SJSA1 (cell line): ENCODE data around the gene LGALS16. TPM values are rescaled to one million over a fixed set of nuclear protein-coding genes. Genes with fewer than 3 reads are reported as not detected.

Experiments
- DNase-seq, 2 experiments: peaks; one replicate each; pipeline ENCODE4 v3.0.0-alpha.2; 2015 to 2020; ENCODE audit warnings: low spot score in 2 of 2, low read depth in 1 of 2
- H3K27ac ChIP-seq: fragments of 250-450 bp; sonication (Bioruptor Pico); 2 replicates; pipeline ENCODE4 v1.5.1; 2020; ENCODE audit warnings: mild to moderate bottlenecking, moderate library complexity
- H3K27me3 ChIP-seq: fragments of 250-450 bp; sonication (Bioruptor Pico); replicated peaks from 2 replicates; pipeline ENCODE4 v1.5.1; 2020; ENCODE audit warnings: mild to moderate bottlenecking, moderate library complexity
- H3K36me3 ChIP-seq: fragments of 250-450 bp; sonication (Bioruptor Pico); 2 replicates; pipeline ENCODE4 v1.5.1; 2020; ENCODE audit warnings: mild to moderate bottlenecking
- H3K4me1 ChIP-seq: fragments of 250-450 bp; sonication (Bioruptor Pico); replicated peaks from 2 replicates; pipeline ENCODE4 v1.6.1; 2021; ENCODE audit warnings: mild to moderate bottlenecking
- H3K4me3 ChIP-seq: fragments of 250-450 bp; sonication (Bioruptor Pico); 2 replicates; pipeline ENCODE4 v1.5.1; 2020; ENCODE audit warnings: mild to moderate bottlenecking
- H3K9me3 ChIP-seq: fragments of 250-450 bp; sonication (Bioruptor Pico); replicated peaks from 2 replicates; pipeline ENCODE4 v1.5.1; 2020; ENCODE audit warnings: mild to moderate bottlenecking
- total RNA-seq: library from RNA; depleted of rRNA; stranded (reverse); fragments of >200 nt; shearing (Covaris generic); gene quantifications from 2 replicates; pipeline ENCODE4 v1.2.3, GENCODE V29; 2014; rRNA removed

The LGALS16 gene
- total RNA-seq, 1 experiment from 2014 or later, result not detected

DNA sequence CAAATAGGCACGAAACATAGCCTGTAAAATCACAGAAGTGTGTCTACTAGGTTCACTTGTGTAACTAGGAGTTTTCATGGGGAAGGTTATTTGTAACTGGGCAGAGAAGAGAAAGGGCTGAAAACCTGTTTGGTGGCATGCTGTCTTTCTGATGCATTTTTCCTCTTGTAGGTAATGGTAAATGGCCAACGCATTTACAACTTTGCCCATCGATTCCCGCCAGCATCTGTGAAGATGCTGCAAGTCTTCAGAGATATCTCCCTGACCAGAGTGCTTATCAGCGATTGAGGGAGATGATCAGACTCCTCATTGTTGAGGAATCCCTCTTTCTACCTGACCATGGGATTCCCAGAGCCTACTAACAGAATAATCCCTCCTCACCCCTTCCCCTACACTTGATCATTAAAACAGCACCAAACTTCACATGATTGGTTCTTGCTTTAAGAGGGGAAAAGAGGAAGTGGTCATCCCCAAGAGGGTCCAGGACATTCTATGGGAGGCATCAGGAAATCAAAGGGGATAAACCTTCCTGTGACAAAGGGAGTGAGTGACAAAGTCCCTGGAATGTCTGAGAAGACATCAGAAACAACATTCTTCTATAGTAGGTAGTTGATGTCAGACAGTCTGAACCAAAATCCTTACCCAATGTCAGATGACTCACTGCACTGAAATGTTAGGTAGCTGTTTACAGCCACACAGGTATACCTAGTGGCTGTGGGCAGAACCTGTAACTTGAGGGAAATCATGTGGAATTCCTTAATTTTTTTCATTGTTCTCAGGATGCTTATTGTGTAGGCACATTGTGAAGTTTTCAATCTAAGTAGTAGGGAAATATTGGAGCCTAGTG is 53.5 kb downstream of the LGALS16 start:
- no peak for DNase-seq
- Histone ChIP-seq H3K27me3 (peaks cover 6% of the 10 kb centered on the region), H3K36me3 (no peaks in the 10 kb centered on the region)

More for the DNA sequence above, 53.5 kb downstream of the LGALS16 start:
- Histone ChIP-seq H3K4me1 (no peaks in the 10 kb centered on the region), H3K4me3 (no peak overlapping the region), H3K27ac (no peak overlapping the region), H3K9me3 (no peaks in the 10 kb centered on the region)

Other genes starting within 250 kb of the LGALS16 start
- gene ZFP36, start 249.1 kb upstream of the LGALS16 start, total RNA-seq, result 2.0 and 4.3 TPM in 2 replicates
- 8.6 and 17.9 TPM in 2 replicates for gene PLEKHG2, start 243.2 kb upstream of the LGALS16 start, total RNA-seq
- 54.0 and 69.4 TPM in 2 replicates for gene RPS16, start 220.0 kb upstream of the LGALS16 start, total RNA-seq
- 89.0 and 100 TPM in 2 replicates for gene SUPT5H, start 210.3 kb upstream of the LGALS16 start, total RNA-seq
- gene TIMM50, start 175.1 kb upstream of the LGALS16 start, total RNA-seq, result 79.0 and 90.0 TPM in 2 replicates
- gene DLL3, start 157.0 kb upstream of the LGALS16 start, total RNA-seq, result 0.03 and 0.05 TPM in 2 replicates
- not detected in 2 replicates for gene SELENOV, start 140.8 kb upstream of the LGALS16 start, total RNA-seq
- gene EID2B, start 123.1 kb upstream of the LGALS16 start, total RNA-seq, result 4.8 and 6.4 TPM in 2 replicates
- gene EID2, start 115.8 kb upstream of the LGALS16 start, total RNA-seq, result 16.9 and 22.7 TPM in 2 replicates
- not detected in 2 replicates for gene LGALS13, start 53.4 kb upstream of the LGALS16 start, total RNA-seq
- not detected in 2 replicates for gene LGALS14, start 48.6 kb downstream of the LGALS16 start, total RNA-seq
- gene CLC, start 82.1 kb downstream of the LGALS16 start, total RNA-seq, result not detected in 2 replicates
- not detected in 2 replicates for gene LEUTX, start 122.9 kb downstream of the LGALS16 start, total RNA-seq
- gene DYRK1B, start 178.2 kb downstream of the LGALS16 start, total RNA-seq, result 1.9 and 2.0 TPM in 2 replicates
- 162 and 189 TPM in 2 replicates for gene FBL, start 190.5 kb downstream of the LGALS16 start, total RNA-seq